GM21447 (cell line): ENCODE results near the gene KCNMA1.

ENCODE experiments used
- ATAC-seq: cut with Tn5 transposase; IDR thresholded peaks from one replicate; pipeline ENCODE4 v1.9.1; 2021; ENCODE audit not compliant: unreplicated experiment

KCNMA1 gene

DNA sequence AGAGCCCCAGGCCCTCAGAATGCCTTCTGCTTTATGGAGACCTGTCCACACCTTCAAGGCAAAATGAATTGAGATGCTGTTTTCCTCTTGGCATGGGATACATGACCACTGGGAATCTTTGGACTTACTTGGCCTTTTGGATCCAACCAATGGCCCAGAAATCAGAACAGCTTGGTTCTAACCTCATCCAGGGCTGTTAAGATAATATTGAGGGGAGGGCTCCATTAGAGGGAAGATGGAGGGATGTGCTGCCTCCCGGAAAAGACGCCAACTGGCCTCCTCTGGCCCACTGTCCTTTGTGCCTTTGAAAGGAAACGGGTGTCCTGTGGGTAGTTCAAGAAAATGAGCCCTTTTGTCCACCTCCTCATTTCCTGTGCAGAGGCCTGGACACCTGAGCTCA is 530.9 kb downstream of the KCNMA1 start:
- ATAC-seq = no peak

DNA sequence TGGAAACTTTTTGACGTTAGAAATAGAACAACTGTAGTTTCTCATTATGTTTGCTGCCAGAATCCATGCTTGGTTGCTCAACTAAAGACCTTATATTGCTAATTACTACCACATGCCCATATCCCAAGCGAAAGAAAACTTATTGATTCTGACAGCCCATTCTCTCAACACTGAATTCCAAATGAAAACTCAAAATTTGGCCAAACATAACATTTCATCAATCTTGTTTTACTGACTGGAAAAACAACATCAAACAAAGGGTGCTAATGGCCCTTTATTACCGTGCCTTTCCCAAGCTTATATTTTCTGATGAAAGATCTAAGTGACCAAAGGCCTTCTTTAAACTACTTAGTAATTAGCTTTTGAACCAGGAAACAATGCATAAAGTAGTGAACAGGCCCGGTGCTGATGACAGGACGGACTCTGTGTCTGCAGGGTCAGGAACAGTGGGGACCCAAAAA is 531.8 kb downstream of the KCNMA1 start:
- no peak for ATAC-seq

DNA sequence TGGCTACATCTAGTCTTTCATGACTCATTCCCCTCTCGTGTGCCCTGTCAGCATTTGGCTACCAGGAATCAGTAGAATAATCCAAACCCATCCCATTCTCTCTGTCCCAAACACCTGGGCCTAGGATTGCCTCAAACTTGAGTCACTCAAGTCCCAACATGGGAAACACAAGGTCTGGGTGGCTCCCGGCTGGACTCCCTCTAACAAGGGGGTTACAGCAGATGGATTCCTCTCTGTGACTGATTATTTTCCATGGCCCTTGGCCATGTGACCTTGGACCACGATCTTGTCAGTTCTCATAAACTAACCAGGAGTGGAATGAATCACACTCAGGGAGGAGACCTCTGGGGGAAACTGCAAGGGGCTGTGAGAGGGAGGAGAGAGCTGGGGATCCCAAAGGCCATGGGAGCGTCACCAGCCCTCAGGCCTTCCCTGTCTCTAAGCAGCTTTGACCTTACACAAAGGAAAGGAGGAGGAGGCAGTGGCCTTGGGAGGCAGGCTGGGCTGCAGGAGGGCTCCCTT is 533.1 kb downstream of the KCNMA1 start:
- no peak for ATAC-seq

DNA sequence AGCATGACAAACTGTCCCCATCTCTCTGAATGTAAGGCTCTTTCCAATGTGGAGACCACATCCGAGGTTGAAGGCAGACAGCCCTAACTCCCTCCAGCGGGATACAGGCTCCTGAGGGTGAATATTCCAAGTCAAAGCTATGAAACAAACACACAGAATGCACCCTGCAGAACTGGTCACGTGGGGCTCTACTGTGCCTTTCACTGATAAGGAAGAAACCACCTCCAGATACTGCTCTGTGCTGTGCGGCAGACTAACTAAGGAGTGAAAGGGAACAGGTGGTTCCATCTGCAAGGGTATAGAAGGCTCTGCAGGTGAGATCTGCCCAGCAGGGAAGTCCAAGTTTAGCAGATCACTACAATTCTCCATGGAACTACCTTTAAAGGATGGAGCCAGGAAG is 534.4 kb downstream of the KCNMA1 start:
- no peak for ATAC-seq

DNA sequence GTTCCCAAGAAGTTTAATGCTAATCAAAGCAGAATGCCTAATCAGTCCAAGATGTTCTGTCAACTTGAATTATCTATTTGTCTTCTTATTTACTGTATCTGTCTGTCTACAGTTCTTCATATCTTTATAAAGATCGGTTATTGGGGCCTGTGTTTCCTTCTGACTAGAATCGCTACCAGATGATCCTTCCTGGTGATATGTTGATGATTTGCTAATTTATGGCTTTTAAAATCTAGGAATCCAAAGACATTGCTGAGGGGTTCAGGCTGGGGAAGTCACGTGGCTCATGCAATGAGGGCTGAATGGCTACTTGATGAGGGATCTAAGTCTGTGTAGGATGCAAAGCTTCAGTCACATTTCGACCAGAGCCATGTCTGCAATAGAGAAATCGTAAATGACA is 536.3 kb downstream of the KCNMA1 start:
- no peak for ATAC-seq

DNA sequence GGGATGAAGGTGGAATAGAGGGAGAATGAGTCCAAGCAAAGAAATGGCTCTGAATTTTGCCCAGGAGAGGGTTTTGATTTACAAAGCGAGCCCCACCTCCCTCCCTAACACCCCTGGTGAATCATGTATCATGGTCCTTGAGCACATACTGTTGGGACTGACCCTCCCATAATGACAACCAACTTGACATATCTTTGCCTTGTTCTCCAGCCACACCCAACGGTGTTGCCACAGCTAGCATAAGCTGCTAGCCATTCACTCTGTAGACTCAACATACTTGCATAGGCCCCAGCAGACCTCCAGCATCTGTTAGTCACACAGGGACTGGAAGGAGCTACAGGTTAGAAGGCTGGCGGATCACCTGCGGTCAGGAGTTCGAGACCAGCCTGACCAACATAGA is 538.5 kb downstream of the KCNMA1 start:
- ATAC-seq = no peak

DNA sequence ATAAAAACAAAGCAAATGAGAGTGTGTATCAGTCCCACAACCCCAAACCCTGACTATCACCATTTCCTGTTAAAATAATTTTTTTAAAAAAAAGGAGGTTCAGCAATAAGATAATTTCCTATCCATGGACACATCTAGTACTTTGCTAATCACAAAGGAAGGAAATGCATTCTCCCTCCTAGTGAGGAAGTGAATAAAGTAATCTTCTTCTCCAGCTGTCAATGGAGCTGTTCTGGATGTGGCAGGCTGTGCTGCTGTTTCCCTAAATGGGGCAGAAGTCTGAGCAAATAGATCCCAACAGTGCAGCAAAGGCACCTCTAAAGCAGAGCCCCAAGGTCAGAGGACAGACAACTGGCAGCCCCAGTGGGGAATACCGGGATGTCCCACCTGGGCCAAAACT is 540.0 kb downstream of the KCNMA1 start:
- ATAC-seq = no peak

DNA sequence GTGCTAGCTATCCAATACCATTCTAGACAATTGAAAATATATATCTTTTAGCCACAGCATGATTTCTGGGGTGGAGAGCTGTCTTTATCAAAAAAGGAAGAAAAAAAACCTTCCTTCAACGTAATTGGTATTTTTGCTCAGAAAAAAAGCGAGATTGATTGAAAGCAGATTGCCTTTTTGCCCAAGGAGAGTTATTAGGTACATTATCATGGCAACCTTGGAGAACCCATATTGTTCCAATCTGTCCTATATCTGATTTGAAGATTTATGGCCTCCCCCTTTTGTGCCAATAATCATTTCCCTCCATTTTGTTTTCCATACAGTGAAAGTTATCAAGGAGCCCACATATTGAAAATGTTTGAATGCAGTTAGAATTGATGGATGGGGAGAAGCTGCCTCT is 544.5 kb downstream of the KCNMA1 start:
- no peak for ATAC-seq

DNA sequence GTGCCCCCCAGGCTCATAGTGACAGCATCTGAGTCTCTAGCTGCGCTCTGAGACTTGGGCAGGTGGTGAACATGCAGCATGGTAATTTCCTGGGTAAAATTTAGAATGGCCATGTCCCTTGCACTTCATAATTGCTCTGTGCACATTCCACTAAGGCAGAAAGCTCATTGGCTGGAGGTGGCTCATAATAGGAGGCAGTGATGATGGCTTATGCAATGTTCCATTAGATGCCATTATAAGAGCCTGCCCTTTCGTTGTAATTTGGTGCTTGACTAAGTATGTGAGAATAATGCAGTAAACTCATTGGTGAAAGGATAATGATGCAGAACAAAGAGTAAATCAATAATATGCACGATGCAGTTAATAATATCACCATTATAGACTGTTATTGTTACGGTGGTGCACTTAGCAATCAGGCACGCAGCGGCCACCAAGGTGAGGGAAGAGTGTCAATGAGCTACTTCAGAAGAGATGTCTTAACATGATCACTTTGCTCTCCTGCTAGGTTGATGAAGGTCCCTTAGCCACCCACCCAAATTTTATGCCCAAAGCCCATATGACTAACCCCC is 545.9 kb downstream of the KCNMA1 start:
- no peak for ATAC-seq

DNA sequence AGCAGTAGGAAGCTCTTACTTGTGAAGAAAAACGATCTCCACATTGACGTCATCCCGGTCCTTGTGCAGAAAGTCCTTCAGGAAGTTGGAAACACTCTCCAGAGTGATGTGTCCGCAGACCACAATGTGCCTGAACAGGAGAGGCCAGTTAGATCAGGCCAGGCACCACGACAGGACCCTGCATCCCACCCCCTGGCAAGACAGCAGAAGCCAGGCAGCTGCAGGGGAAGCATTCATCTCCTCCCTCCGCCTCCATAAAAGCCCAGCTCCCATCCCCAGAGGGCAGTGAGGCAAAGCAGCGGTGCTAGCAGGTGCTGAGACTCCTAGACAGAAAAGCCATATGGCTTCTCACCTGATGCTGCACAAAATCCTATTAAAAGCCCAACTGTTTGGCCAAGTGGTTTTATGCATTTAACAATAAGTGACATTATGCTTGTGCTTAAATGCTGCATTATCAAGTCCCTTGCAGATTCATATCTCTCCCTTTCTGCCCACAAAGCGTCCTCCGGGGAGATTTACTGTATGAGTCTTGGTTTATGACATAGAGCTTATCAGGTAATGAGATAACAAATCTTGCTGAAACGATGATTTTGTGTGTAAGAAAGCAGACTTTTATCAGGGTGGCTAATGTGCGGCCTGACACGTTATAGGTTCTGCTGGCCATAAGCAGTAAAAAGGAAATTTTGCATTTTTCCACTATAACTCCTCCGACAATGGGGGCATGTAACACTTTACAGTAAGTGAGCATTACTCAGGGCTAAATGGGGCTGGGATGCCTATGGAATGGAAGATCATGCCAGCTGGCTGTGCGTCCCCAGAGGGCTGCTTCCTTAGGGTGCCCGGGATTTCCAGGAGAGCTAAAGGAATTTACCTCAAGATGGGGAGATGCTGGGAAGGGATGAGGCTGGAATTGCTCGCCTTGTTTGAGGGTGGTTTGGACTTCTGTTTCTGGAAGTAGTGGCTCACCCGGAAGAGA is 546.9 kb downstream of the KCNMA1 start:
- no peak for ATAC-seq

DNA sequence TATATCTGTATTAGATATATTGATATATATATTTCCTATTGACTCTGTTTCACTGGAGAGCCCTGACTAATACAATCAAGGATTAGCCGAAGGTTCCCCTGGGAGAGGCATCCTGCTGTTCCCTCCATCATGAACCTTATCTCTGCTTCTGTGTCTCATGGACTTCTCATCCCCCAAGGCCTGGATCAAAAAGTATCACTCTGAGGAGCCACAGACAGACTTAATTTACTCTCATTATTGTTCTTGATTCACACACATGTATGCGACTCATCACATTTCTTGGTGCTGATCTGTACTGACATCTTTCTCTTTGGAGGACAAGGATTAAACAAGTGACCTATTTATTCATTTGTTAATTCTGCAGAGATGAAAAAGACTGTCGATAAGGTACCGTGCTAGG is 550.2 kb downstream of the KCNMA1 start:
- no peak for ATAC-seq

DNA sequence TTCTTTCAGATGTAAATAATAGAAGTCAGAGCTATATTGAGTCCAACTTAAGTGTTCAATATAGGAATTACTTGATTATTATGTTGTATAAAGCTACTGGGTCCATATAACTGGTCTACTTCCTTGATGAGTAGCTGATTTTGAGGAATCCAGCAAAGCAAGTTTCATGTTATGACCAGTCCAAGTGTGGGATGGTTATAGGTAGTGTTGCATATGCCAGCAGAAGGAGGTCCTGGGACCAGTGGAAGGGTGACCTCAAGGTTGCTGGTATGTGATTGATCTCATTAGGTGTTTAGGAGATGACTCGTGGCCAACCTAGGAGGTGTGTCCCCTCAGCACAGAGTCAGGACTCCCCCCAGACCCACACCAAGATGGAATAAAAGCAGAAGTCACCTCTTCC is 551.5 kb downstream of the KCNMA1 start:
- ATAC-seq = no peak

DNA sequence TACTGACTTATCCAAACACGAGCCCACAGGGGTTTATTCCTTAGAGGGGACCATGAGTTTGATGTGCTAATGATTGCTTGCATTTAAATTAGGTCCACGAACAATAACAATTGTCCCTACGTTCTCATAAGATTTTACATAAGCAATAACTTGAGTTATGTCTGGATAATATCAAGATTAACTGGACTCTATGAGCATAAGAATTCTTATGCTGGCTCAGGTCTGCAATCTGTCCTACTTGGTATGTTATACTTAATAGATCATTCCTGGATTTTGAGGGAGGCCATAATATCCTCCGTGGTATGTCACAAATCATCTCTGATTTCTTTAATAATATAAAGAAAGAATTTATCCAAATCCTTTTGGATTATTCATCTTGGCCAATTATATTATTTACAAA is 552.3 kb downstream of the KCNMA1 start:
- ATAC-seq = no peak

DNA sequence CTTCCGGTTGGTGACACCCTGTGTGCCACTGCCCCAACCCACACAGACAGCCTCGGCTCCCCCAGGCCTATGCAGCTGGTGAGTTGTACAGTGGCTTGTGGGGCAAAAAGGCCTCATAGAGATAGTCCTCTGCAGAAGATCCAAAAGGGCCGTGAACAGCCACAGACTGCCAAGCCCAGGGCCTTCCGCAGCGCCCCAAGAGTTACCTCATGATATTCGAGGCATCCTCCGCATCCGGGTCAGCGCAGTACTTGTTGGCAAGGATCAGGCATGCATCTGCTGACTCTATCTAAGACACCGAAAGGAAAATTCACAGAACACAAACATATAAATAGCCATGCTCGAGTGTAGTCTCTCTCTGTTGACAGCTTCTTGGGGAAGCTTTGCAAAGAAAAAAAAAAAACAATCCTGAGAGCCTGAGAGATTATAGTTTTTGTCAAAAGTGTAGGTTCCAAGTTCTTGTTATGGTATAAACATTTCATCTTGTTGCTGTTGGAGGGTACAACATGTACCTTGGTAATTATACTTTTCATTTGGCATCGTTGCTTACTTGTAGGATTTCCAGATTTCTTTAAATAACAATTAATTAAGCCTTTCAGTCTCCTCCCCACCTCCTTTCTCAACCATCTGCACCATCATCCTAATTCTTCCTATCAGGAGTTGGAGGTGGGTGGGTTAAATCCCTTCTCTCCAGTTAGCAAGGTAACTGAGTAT is 553.0 kb downstream of the KCNMA1 start:
- ATAC-seq = no peak

DNA sequence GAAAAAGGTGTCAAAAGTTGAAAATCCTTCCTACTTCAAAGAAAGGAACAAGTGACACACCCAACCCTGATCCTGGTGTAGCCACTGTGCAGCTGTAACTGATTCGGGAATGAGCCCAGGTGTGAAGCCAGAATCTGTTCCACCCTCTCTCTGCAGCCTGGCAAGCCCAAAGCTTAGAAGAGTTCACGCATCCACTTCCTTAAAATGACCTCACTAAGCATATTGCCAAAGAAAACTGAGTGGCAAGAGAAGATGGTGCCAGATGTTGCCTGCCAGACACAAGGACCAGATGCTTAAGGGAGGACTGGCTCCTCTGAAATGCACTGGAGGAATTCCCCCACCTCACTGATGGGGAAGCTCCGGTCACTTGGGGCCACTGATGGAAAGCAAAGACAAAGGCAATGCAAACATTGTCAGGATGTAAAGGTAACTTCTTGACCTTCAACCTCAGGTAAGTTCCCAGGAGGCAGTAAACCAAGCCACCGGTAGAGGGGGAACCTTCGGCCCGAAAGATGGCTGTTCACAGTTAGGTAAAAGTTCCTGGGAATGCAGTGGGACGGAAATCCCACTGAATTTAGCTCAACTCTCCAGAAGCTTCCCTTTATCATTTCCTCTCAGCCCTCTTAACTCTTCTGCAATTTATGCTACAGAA is 554.9 kb downstream of the KCNMA1 start:
- no peak for ATAC-seq

DNA sequence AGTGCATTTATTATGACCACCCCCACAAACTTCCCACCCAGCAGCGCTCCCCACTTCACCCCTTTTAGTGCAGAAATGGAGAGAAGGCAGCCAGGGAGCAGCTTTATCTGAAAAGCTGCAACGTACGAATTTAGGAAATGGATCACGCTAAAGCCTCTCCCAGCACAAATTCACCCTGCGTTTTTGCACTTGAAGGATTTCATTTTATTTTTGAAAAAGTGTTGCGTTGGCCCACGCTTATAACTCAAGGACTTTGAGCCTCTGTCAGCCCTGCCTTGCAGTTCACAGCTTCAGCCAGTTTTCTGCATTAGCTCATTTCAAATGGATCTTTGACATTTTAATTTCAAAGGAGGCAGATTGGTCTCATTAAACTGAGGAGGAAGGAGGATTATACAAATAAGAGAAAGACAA is 556.1 kb downstream of the KCNMA1 start:
- ATAC-seq = no peak

DNA sequence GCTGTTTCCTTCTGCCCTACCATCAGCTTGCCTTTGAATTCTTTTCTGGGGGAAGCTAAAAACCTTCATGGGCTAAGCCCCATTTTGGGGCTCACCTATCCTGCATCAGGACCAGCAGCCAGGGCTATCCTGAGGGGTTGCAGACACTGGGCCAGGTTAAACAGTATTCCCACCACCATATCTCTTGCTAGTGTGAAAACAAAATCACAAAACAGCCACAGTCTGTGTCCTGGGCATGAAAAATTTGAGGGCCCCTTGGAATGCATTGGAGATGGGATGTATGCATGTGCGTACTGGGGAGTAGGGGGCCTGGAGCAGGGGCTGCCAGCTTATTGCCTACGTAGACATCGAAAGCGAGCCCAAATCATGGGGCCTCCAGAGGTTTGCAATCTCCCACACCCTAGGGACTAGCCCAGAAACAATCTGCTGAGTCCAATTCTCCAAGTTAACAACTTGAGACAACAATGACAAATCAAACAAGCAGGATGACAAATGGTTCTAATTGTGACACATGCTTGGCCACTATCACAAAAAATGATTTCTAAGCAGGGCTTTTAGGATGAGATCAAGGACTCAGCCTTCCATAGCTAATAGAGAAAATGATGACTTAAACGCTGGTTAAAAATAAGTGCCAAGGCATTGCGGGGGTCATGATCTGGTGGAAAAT is 557.1 kb downstream of the KCNMA1 start:
- ATAC-seq = no peak

DNA sequence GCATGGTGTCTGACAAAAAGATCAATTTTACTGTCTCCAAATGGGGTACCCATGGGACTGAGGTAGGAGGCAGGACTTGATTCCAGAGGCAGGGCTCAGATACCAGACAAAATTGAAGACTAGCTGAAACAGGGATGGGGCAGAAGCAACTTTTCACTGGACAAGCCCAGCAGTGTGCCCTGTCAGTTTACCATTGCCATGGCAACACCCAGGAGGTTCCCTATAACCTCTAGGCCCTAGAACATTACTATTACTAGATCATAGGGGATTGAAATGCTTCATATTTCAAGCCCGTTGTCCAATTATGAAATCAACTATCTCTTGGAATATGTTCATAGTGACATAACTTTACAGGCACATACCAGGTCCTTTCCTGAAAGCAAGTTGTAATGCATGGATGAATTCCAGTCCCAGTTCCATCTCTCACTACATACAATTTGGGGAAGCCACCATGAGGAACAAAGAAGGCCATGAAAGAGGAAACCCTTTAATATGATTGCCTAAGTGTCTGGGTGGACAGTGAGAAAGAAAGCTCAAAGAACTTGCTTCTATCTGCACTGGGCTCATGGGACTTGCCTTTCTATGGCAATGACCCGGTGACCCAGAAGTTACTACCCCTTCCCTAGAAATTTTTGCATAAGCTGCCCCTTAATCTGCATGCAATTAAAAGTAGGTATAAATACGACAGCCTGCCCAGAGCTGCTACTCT is 557.9 kb downstream of the KCNMA1 start:
- no peak for ATAC-seq

DNA sequence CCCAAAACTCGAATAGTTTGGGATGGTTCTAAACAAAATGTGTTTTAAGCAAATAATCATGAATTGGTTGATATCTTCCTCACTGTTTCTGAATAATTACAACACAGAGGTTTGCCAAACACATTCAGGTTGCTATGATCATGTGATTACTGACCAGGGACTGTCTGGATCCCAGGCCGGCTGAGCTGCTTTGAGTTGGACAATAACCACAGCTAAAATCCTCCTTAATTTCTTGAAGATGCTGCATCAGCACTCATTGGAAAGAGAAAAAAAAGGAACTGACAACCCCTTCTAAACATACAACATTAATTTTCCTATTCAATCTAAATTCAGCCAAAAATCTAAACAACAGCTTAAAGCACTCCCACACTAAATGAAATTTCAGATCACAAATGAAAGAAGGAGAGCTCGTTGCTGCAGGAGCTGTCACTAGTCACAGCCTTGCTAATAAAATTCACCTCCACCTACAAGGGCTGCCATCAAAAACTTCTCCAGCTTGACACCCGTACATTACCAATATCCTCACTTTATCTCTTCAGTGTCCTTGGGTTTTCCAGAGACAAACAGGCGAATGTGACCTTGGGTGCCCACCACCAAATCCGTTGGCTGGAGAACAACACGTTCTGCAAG is 560.2 kb downstream of the KCNMA1 start:
- ATAC-seq = no peak
